EH (cell line): ENCODE measurements around the gene XPR1.
A peak's percentile ranks its signal among the peaks of the same experiment; 100 is the strongest.
"Not testable (repeated sequence)": the region's sequence is repeated elsewhere in the genome, so short reads cannot be mapped to it uniquely, and the experiment has no call there.

ENCODE experiments used
- DNase-seq: peaks from one replicate; pipeline ENCODE4 v3.0.0-alpha.2; 2015; ENCODE audit warnings: low read depth

Gene XPR1

GRCh38 chr1:180644526-180645192 is 12.8 kb downstream of the XPR1 start:
- no peak for DNase-seq

GRCh38 chr1:180645261-180645660 is 13.4 kb downstream of the XPR1 start:
- DNase-seq: not testable (repeated sequence)

GRCh38 chr1:180646093-180646492 is 14.3 kb downstream of the XPR1 start:
- no peak for DNase-seq

GRCh38 chr1:180646547-180646946 is 14.7 kb downstream of the XPR1 start:
- no peak for DNase-seq

GRCh38 chr1:180652792-180653191 is 21.0 kb downstream of the XPR1 start:
- peak; percentile 27 for DNase-seq

- DNase-seq: no peak
Measured at GRCh38 chr1:180662709-180663108, 30.9 kb downstream of the XPR1 start.

- DNase-seq: no peak
Measured at GRCh38 chr1:180670681-180671080, 38.9 kb downstream of the XPR1 start.

- DNase-seq: peak; percentile 32
Measured at GRCh38 chr1:180672105-180672504, 40.3 kb downstream of the XPR1 start.

- DNase-seq: no peak
Measured at GRCh38 chr1:180672505-180672904, 40.7 kb downstream of the XPR1 start.

GRCh38 chr1:180674603-180675530 is 43.0 kb downstream of the XPR1 start:
- peak; percentile 10 for DNase-seq

- no peak for DNase-seq
Measured at GRCh38 chr1:180675586-180675985, 43.8 kb downstream of the XPR1 start.

GRCh38 chr1:180680558-180681144 is 48.8 kb downstream of the XPR1 start:
- peak; percentile 61 for DNase-seq

- DNase-seq: not testable (repeated sequence)
Measured at GRCh38 chr1:180683117-180683516, 51.3 kb downstream of the XPR1 start.

- peak; percentile 47 for DNase-seq
Measured at GRCh38 chr1:180691322-180691913, 59.6 kb downstream of the XPR1 start.

GRCh38 chr1:180693564-180694244 is 61.9 kb downstream of the XPR1 start:
- DNase-seq: no peak

- no peak for DNase-seq
Measured at GRCh38 chr1:180695282-180695681, 63.5 kb downstream of the XPR1 start.

GRCh38 chr1:180696361-180696760 is 64.5 kb downstream of the XPR1 start:
- DNase-seq: no peak

GRCh38 chr1:180698580-180698979 is 66.8 kb downstream of the XPR1 start:
- no peak for DNase-seq

- not testable (repeated sequence) for DNase-seq
Measured at GRCh38 chr1:180702376-180702775, 70.6 kb downstream of the XPR1 start.

GRCh38 chr1:180710746-180711145 is 78.9 kb downstream of the XPR1 start:
- DNase-seq: not testable (repeated sequence)

GRCh38 chr1:180711260-180711659 is 79.4 kb downstream of the XPR1 start:
- not testable (repeated sequence) for DNase-seq

GRCh38 chr1:180720753-180721152 is 88.9 kb downstream of the XPR1 start:
- peak; percentile 30 for DNase-seq
